ENCODE data around the gene TMEM144. TPM values are rescaled to one million over a fixed set of nuclear protein-coding genes. Genes with fewer than 3 reads are reported as not detected.
A peak's percentile ranks its signal among the peaks of the same experiment; 100 is the strongest.
"Not testable (repeated sequence)": the region's sequence is repeated elsewhere in the genome, so short reads cannot be mapped to it uniquely, and the experiment has no call there.

The TMEM144 gene
- total RNA-seq, 4 donors from 2014 or later = 7.4 to 67.1 (median 45.2) TPM

GRCh38 chr4:158259955-158260575 lies 49.8 kb downstream of the TMEM144 start:
- no peak overlapping the region for H3K4me3 ChIP-seq
- no peaks in the 10 kb centered on the region for H3K4me1 ChIP-seq
- H3K27ac ChIP-seq = no peak overlapping the region
- TF ChIP-seq POLR2A (IDR thresholded peaks at IDR 0.05) = no peak
- peak in 4 of 6 experiments; percentile 19 to 42 (median 38) for TF ChIP-seq CTCF (IDR thresholded peaks at IDR 0.05)
- H3K27me3 ChIP-seq = no peaks in the 10 kb centered on the region
- H3K9me3 ChIP-seq = no peaks in the 10 kb centered on the region
- H3K36me3 ChIP-seq = no peaks in the 10 kb centered on the region
- no peak for DNase-seq

- TF ChIP-seq POLR2A (IDR thresholded peaks at IDR 0.05) (no peak), CTCF (IDR thresholded peaks at IDR 0.05) (no peak)
- Histone ChIP-seq H3K4me1 (no peaks in the 10 kb centered on the region), H3K27me3 (no peaks in the 10 kb centered on the region), H3K27ac (no peak overlapping the region), H3K9me3 (no peaks in the 10 kb centered on the region), H3K36me3 (no peaks in the 10 kb centered on the region), H3K4me3 (no peak overlapping the region)
- no peak for DNase-seq
These were observed 51.2 kb downstream of the TMEM144 start for GRCh38 chr4:158261480-158261879.

- no peak for TF ChIP-seq CTCF (IDR thresholded peaks at IDR 0.05)
- TF ChIP-seq POLR2A (IDR thresholded peaks at IDR 0.05) = no peak
- Histone ChIP-seq H3K27me3 (no peaks in the 10 kb centered on the region), H3K36me3 (no peaks in the 10 kb centered on the region), H3K4me1 (no peaks in the 10 kb centered on the region), H3K27ac (no peak overlapping the region), H3K4me3 (no peak overlapping the region), H3K9me3 (no peaks in the 10 kb centered on the region)
- DNase-seq = no peak
These were observed 58.3 kb downstream of the TMEM144 start for GRCh38 chr4:158268553-158268952.

GRCh38 chr4:158274636-158275035 lies 64.3 kb downstream of the TMEM144 start:
- Histone ChIP-seq H3K4me1 (no peaks in the 10 kb centered on the region), H3K27ac (no peak overlapping the region), H3K4me3 (no peak overlapping the region), H3K36me3 (peaks cover 0 to 4% (median 0%) of the 10 kb centered on the region in 3 donors), H3K27me3 (no peaks in the 10 kb centered on the region), H3K9me3 (no peaks in the 10 kb centered on the region)
- TF ChIP-seq POLR2A (IDR thresholded peaks at IDR 0.05) (no peak), CTCF (IDR thresholded peaks at IDR 0.05) (no peak)
- DNase-seq = no peak

GRCh38 chr4:158277558-158277957 lies 67.3 kb downstream of the TMEM144 start:
- Histone ChIP-seq H3K4me1 (no peaks in the 10 kb centered on the region), H3K36me3 (peaks cover 0 to 4% (median 0%) of the 10 kb centered on the region in 3 donors), H3K27ac (no peak overlapping the region), H3K27me3 (no peaks in the 10 kb centered on the region), H3K9me3 (no peaks in the 10 kb centered on the region), H3K4me3 (no peak overlapping the region)
- TF ChIP-seq CTCF (IDR thresholded peaks at IDR 0.05) = no peak
- no peak for TF ChIP-seq POLR2A (IDR thresholded peaks at IDR 0.05)
- no peak for DNase-seq

GRCh38 chr4:158279052-158279451 lies 68.8 kb downstream of the TMEM144 start:
- H3K27me3 ChIP-seq, H3K9me3 ChIP-seq, H3K4me3 ChIP-seq, H3K4me1 ChIP-seq, H3K27ac ChIP-seq, H3K36me3 ChIP-seq, DNase-seq: not testable (repeated sequence)
